Liver (tissue), 10 donors: ENCODE results near the gene HTRA1. TPM values are rescaled to one million over a fixed set of nuclear protein-coding genes. Genes with fewer than 3 reads are reported as not detected.

Experiments used
- DNase-seq: peaks from one replicate; pipeline ENCODE4 v3.0.0-alpha.2; 2017; ENCODE audit warnings: low spot score
- H3K27ac ChIP-seq, 2 donors: one replicate each; pipeline ENCODE4 v1.7.0; 2013; ENCODE audit warnings: inconsistent platforms in 2 of 2, low read length in 2 of 2, control low read depth in 1 of 2, low read depth in 1 of 2, mild to moderate bottlenecking in 1 of 2
- H3K27me3 ChIP-seq, 4 donors: one replicate each; pipeline versions ENCODE4 v1.6.1 to v1.7.0; 2013; ENCODE audit warnings: low read length in 3 of 4, inconsistent platforms in 1 of 4, mild to moderate bottlenecking in 1 of 4, moderate library complexity in 1 of 4; ENCODE audit not compliant: control insufficient read depth in 4 of 4, insufficient read depth in 4 of 4
- H3K36me3 ChIP-seq, 4 donors: one replicate each; pipeline versions ENCODE4 v1.6.1 to v1.7.0; 2013; ENCODE audit warnings: low read length in 3 of 4, mild to moderate bottlenecking in 3 of 4, low read depth in 1 of 4, moderate library complexity in 1 of 4; ENCODE audit not compliant: control insufficient read depth in 4 of 4, insufficient read depth in 3 of 4
- H3K4me1 ChIP-seq, 4 donors: one replicate each; pipeline versions ENCODE4 v1.6.1 to v1.7.0; 2013; ENCODE audit warnings: low read length in 3 of 4, mild to moderate bottlenecking in 3 of 4, moderate library complexity in 1 of 4; ENCODE audit not compliant: control insufficient read depth in 4 of 4, insufficient read depth in 4 of 4
- H3K4me3 ChIP-seq, 3 donors: one replicate each; pipeline versions ENCODE4 v1.6.1 to v1.7.0; 2013; ENCODE audit warnings: low read length in 3 of 3, control low read depth in 1 of 3, low read depth in 1 of 3, mild to moderate bottlenecking in 1 of 3
- H3K9ac ChIP-seq, 2 donors: one replicate each; pipeline ENCODE4 v1.7.0; 2013; ENCODE audit warnings: low read length in 2 of 2, mild to moderate bottlenecking in 2 of 2, moderate library complexity in 2 of 2, control low read depth in 1 of 2, low read depth in 1 of 2
- H3K9me3 ChIP-seq, 4 donors: one replicate each; pipeline versions ENCODE4 v1.6.1 to v1.7.0; 2013; ENCODE audit warnings: low read length in 3 of 4; ENCODE audit not compliant: control insufficient read depth in 4 of 4
- EGR1 ChIP-seq, 2 donors: IDR thresholded peaks; 2 replicates each; pipeline ENCODE4 v1.6.1; 2016 to 2018; ENCODE audit warnings: antibody characterized with exemption in 2 of 2, low read depth in 2 of 2
- FOXA1 ChIP-seq: IDR thresholded peaks from 2 replicates; pipeline ENCODE4 v1.6.1; 2016; ENCODE audit warnings: antibody characterized with exemption
- FOXA2 ChIP-seq: IDR thresholded peaks from 2 replicates; pipeline ENCODE4 v1.6.1; 2016; ENCODE audit warnings: antibody characterized with exemption
- GABPA ChIP-seq, 2 donors: IDR thresholded peaks in 1 of 2; conservative IDR thresholded peaks in 1 of 2; 2 replicates each; pipeline ENCODE4 v1.6.1; 2016; ENCODE audit warnings: antibody characterized with exemption in 2 of 2, mild to moderate bottlenecking in 1 of 2, moderate library complexity in 1 of 2
- HNF4A ChIP-seq, 2 donors: conservative IDR thresholded peaks; 2 replicates each; pipeline ENCODE4 v1.6.1; 2016; ENCODE audit warnings: antibody characterized with exemption in 2 of 2, mild to moderate bottlenecking in 2 of 2
- HNF4G ChIP-seq: IDR thresholded peaks from 2 replicates; pipeline ENCODE4 v1.6.1; 2016; ENCODE audit warnings: antibody characterized with exemption
- JUND ChIP-seq, 2 donors: IDR thresholded peaks; 2 replicates each; pipeline ENCODE4 v1.6.1; 2016; ENCODE audit warnings: antibody characterized with exemption in 2 of 2
- NR2F2 ChIP-seq: IDR thresholded peaks from 2 replicates; pipeline ENCODE4 v1.6.1; 2016; ENCODE audit warnings: antibody characterized with exemption
- RAD21 ChIP-seq, 2 donors: IDR thresholded peaks; 2 replicates each; pipeline ENCODE4 v1.6.1; 2016; ENCODE audit warnings: antibody characterized with exemption in 2 of 2, mild to moderate bottlenecking in 2 of 2
- RXRA ChIP-seq, 2 donors: IDR thresholded peaks; 2 replicates each; pipeline ENCODE4 v1.6.1; 2017 to 2018; ENCODE audit warnings: antibody characterized with exemption in 2 of 2, mild to moderate bottlenecking in 1 of 2
- SP1 ChIP-seq: IDR thresholded peaks from 2 replicates; pipeline ENCODE4 v1.6.1; 2018; ENCODE audit warnings: antibody characterized with exemption, mild to moderate bottlenecking
- TAF1 ChIP-seq: conservative IDR thresholded peaks from 2 replicates; pipeline ENCODE4 v1.6.1; 2016; ENCODE audit warnings: antibody characterized with exemption, mild to moderate bottlenecking
- YY1 ChIP-seq: IDR thresholded peaks from 2 replicates; pipeline ENCODE4 v1.6.1; 2016; ENCODE audit warnings: antibody characterized with exemption, mild to moderate bottlenecking
- polyA plus RNA-seq, 2 donors: library from polyadenylated mRNA; stranded (reverse) in 1 of 2; unstranded in 1 of 2; fragments of 200-250 nt in 1 of 2; fragments of >200 nt in 1 of 2; fragmentation: Nextera tagmentation in 1 of 2; extraction: Ambion mirVana in 1 of 2; gene quantifications; one replicate each; pipeline versions ENCODE4 v1.2.1 to v1.2.3, GENCODE V29; 2013 to 2015
- small RNA-seq: library from RNA; depleted of rRNA; stranded (forward); fragments of <200 nt; gene quantifications from one replicate; pipeline ENCODE3, GENCODE V24; 2014
- total RNA-seq, 2 donors: library from RNA; depleted of rRNA; stranded (reverse); fragments of >200 nt; gene quantifications; one replicate each; pipeline ENCODE4 v1.2.3, GENCODE V29; 2014
- TF ChIP-seq, protein P1 (sequence below): IDR thresholded peaks from 2 replicates; pipeline ENCODE4 v1.6.1; 2016; ENCODE audit warnings: antibody characterized with exemption
- TF ChIP-seq, protein P2 (sequence below): IDR thresholded peaks from 2 replicates; pipeline ENCODE4 v1.6.1; 2016; ENCODE audit warnings: antibody characterized with exemption
- TF ChIP-seq, protein P3 (sequence below): IDR thresholded peaks from 2 replicates; pipeline ENCODE4 v1.6.1; 2016; ENCODE audit warnings: antibody characterized with exemption, mild to moderate bottlenecking
- TF ChIP-seq, protein P4 (sequence below): IDR thresholded peaks from 2 replicates; pipeline ENCODE4 v1.6.1; 2016; ENCODE audit warnings: antibody characterized with exemption
- TF ChIP-seq, protein P5 (sequence below): fragments of 150-350 bp; IDR thresholded peaks from 2 replicates; pipeline ENCODE4 v1.5.1; 2017; ENCODE audit warnings: improper control_type of control experiment, low read depth, low read length; ENCODE audit not compliant: missing input control
- donor health status: healthy.
- donor health status: healthy.
- donor health status: healthy.
- donor health status: healthy.
- donor health status: healthy.

Gene HTRA1
- total and polyA plus RNA-seq, 4 donors = 4.3 to 289 (median 72.1) TPM

DNA sequence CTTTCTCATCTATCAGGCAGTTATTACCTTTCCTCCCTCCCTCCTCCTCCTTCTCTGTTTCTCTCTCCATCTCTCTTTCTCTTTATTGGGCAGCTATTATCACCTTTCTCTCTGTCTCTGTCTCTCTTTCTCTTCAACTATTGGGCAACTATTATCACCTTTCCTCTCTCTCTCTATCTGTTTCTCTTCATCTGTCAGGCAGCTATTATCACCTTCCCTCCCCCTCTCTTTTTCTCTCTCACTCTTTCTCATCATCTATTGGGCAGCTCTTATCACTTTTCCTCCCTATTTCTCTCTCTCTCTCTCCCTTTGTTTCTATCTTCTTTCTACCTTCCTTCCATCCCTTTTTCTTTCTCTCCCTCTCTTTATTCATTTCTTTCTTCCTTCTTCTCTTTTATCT, 100.4 kb downstream of the HTRA1 start:
- no peak for DNase-seq
- Histone ChIP-seq H3K27me3 (peaks cover 0 to 3% (median 1%) of the 10 kb centered on the region in 4 donors), H3K9ac (no peak overlapping the region), H3K4me3 (no peak overlapping the region), H3K9me3 (no peaks in the 10 kb centered on the region), H3K27ac (no peak overlapping the region), H3K4me1 (peaks cover 0 to 4% (median 1%) of the 10 kb centered on the region in 4 donors), H3K36me3 (no peaks in the 10 kb centered on the region)
- no peak for TF ChIP-seq EGR1 (IDR thresholded peaks at IDR 0.05; ENCODE audit: low read depth in 2 of 2)
- no peak for TF ChIP-seq HNF4A (conservative IDR thresholded peaks at IDR 0.05)
- TF ChIP-seq, protein P1, sequence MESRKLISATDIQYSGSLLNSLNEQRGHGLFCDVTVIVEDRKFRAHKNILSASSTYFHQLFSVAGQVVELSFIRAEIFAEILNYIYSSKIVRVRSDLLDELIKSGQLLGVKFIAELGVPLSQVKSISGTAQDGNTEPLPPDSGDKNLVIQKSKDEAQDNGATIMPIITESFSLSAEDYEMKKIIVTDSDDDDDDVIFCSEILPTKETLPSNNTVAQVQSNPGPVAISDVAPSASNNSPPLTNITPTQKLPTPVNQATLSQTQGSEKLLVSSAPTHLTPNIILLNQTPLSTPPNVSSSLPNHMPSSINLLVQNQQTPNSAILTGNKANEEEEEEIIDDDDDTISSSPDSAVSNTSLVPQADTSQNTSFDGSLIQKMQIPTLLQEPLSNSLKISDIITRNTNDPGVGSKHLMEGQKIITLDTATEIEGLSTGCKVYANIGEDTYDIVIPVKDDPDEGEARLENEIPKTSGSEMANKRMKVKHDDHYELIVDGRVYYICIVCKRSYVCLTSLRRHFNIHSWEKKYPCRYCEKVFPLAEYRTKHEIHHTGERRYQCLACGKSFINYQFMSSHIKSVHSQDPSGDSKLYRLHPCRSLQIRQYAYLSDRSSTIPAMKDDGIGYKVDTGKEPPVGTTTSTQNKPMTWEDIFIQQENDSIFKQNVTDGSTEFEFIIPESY = no peak
- TF ChIP-seq YY1 = no peak
- no peak for TF ChIP-seq SP1
- no peak for TF ChIP-seq RXRA (IDR thresholded peaks at IDR 0.05)
- TF ChIP-seq JUND (IDR thresholded peaks at IDR 0.05) = no peak
- TF ChIP-seq GABPA (IDR thresholded peaks at IDR 0.05 in 1 of 2, conservative IDR thresholded peaks at IDR 0.05 in 1 of 2) = no peak
- TF ChIP-seq, protein P2, sequence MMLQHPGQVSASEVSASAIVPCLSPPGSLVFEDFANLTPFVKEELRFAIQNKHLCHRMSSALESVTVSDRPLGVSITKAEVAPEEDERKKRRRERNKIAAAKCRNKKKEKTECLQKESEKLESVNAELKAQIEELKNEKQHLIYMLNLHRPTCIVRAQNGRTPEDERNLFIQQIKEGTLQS = no peak
- no peak for TF ChIP-seq RAD21 (IDR thresholded peaks at IDR 0.05)
- TF ChIP-seq, protein P3, sequence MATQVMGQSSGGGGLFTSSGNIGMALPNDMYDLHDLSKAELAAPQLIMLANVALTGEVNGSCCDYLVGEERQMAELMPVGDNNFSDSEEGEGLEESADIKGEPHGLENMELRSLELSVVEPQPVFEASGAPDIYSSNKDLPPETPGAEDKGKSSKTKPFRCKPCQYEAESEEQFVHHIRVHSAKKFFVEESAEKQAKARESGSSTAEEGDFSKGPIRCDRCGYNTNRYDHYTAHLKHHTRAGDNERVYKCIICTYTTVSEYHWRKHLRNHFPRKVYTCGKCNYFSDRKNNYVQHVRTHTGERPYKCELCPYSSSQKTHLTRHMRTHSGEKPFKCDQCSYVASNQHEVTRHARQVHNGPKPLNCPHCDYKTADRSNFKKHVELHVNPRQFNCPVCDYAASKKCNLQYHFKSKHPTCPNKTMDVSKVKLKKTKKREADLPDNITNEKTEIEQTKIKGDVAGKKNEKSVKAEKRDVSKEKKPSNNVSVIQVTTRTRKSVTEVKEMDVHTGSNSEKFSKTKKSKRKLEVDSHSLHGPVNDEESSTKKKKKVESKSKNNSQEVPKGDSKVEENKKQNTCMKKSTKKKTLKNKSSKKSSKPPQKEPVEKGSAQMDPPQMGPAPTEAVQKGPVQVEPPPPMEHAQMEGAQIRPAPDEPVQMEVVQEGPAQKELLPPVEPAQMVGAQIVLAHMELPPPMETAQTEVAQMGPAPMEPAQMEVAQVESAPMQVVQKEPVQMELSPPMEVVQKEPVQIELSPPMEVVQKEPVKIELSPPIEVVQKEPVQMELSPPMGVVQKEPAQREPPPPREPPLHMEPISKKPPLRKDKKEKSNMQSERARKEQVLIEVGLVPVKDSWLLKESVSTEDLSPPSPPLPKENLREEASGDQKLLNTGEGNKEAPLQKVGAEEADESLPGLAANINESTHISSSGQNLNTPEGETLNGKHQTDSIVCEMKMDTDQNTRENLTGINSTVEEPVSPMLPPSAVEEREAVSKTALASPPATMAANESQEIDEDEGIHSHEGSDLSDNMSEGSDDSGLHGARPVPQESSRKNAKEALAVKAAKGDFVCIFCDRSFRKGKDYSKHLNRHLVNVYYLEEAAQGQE = no peak
- TF ChIP-seq TAF1 = no peak
- TF ChIP-seq FOXA1 = no peak
- TF ChIP-seq, protein P4, sequence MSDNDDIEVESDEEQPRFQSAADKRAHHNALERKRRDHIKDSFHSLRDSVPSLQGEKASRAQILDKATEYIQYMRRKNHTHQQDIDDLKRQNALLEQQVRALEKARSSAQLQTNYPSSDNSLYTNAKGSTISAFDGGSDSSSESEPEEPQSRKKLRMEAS = no peak
- TF ChIP-seq, protein P5, sequence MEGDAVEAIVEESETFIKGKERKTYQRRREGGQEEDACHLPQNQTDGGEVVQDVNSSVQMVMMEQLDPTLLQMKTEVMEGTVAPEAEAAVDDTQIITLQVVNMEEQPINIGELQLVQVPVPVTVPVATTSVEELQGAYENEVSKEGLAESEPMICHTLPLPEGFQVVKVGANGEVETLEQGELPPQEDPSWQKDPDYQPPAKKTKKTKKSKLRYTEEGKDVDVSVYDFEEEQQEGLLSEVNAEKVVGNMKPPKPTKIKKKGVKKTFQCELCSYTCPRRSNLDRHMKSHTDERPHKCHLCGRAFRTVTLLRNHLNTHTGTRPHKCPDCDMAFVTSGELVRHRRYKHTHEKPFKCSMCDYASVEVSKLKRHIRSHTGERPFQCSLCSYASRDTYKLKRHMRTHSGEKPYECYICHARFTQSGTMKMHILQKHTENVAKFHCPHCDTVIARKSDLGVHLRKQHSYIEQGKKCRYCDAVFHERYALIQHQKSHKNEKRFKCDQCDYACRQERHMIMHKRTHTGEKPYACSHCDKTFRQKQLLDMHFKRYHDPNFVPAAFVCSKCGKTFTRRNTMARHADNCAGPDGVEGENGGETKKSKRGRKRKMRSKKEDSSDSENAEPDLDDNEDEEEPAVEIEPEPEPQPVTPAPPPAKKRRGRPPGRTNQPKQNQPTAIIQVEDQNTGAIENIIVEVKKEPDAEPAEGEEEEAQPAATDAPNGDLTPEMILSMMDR = no peak
- TF ChIP-seq NR2F2 = no peak
- TF ChIP-seq FOXA2 = no peak
- no peak for TF ChIP-seq HNF4G

Small RNA genes lying within 50 kb of the gene (small RNA-seq; reads per million reads assigned to genes)
- not detected for gene MIR3941

Other genes with a start within 250 kb of the HTRA1 start
- gene BTBD16, start 190.3 kb upstream of the HTRA1 start, total RNA-seq = 1 to 10 TPM in 1 of 2 donors, under 1 TPM in 1; 0.42 to 1.4 TPM
- gene BTBD16, start 190.3 kb upstream of the HTRA1 start, polyA plus RNA-seq = 1 to 10 TPM; 2.3 to 2.8 TPM
- gene PLEKHA1, start 86.8 kb upstream of the HTRA1 start, total RNA-seq = 10 to 100 TPM; 15.9 to 24.3 TPM
- gene PLEKHA1, start 86.8 kb upstream of the HTRA1 start, polyA plus RNA-seq = 10 to 100 TPM; 21.5 to 29.2 TPM
- under 1 TPM in 1 of 2 donors, not detected in 1; 0.17 TPM for gene ARMS2, start 6.9 kb upstream of the HTRA1 start, total RNA-seq
- gene ARMS2, start 6.9 kb upstream of the HTRA1 start, polyA plus RNA-seq = not detected
- not detected for gene DMBT1, start 99.2 kb downstream of the HTRA1 start, total RNA-seq
- gene DMBT1, start 99.2 kb downstream of the HTRA1 start, polyA plus RNA-seq = under 1 TPM in 1 of 2 donors, not detected in 1; 0.03 TPM
- not detected for gene C10orf120, start 238.3 kb downstream of the HTRA1 start, total RNA-seq
- not detected for gene C10orf120, start 238.3 kb downstream of the HTRA1 start, polyA plus RNA-seq